GM12878 (cell line): ENCODE results near the gene RBP3. TPM values are rescaled to one million over a fixed set of nuclear protein-coding genes. Genes with fewer than 3 reads are reported as not detected.

Source experiments
- ATAC-seq: fragments of 200-7000 bp; cut with Tn5 transposase; 3 replicates; pipeline ENCODE4 v1.9.1; 2020; ENCODE audit warnings: mild to moderate bottlenecking, moderate library complexity
- BruUV-seq: library from RNA; stranded (reverse); fragments of 400-500 nt; replicated peaks from 2 replicates; lab custom pipeline; 2021; lab: Mats Ljungman, UMichigan
- CTCF ChIA-PET: fragments of 300-600 bp; sonication (Branson Sonifier 250); formaldehyde crosslinking; extraction: SDS; loops from one replicate; lab custom pipeline; 2021; ENCODE audit warnings: inconsistent platforms; lab: Yijun Ruan, JAX
- POLR2A ChIA-PET: fragments of 350-600 bp; formaldehyde crosslinking; extraction: SDS; loops from one replicate; lab custom pipeline; 2021; ENCODE audit warnings: inconsistent platforms; lab: Charles Lee
- RAD21 ChIA-PET: fragments of 300-600 bp; sonication (Branson Sonifier 250); formaldehyde crosslinking; loops from one replicate; lab custom pipeline; 2023; ENCODE audit warnings: antibody characterized with exemption; ENCODE audit not compliant: unreplicated experiment; lab: Charles Lee
- SMC1A ChIA-PET: fragments of 300-600 bp; sonication (Branson Sonifier 250); formaldehyde crosslinking; loops from one replicate; lab custom pipeline; 2023; ENCODE audit not compliant: unreplicated experiment, uncharacterized antibody; lab: Charles Lee
- DNase-seq: peaks from one replicate; pipeline ENCODE4 v3.0.0-alpha.2; 2011; ENCODE audit warnings: low read depth, low spot score
- FAIRE-seq: peaks from 3 replicates; lab custom pipeline; 2011; peaks lifted over from hg19 to GRCh38; lab: Jason Lieb, UNC
- H2AFZ ChIP-seq: 2 replicates; pipeline ENCODE4 v1.6.0; 2011; ENCODE audit warnings: low read depth, low read length, control low read depth; ENCODE audit not compliant: control insufficient read depth
- H3K27ac ChIP-seq: 2 replicates; pipeline ENCODE4 v1.5.1; 2011; ENCODE audit warnings: control low read depth; ENCODE audit not compliant: control insufficient read depth, insufficient read depth
- H3K27me3 ChIP-seq, 2 experiments: replicated peaks in 1 of 2; 2 replicates each; pipeline versions ENCODE4 v1.6.0 to v1.6.1; 2011; ENCODE audit warnings: low read length in 1 of 2; ENCODE audit not compliant: control insufficient read depth in 2 of 2, insufficient read depth in 2 of 2
- H3K36me3 ChIP-seq, 2 experiments: 2 replicates each; pipeline ENCODE4 v1.5.1; 2011; ENCODE audit warnings: low read length in 1 of 2; ENCODE audit not compliant: control insufficient read depth in 2 of 2, insufficient read depth in 2 of 2
- H3K4me1 ChIP-seq: 2 replicates; pipeline ENCODE4 v1.6.1; 2011; ENCODE audit warnings: mild to moderate bottlenecking, low read length, moderate library complexity, mixed read lengths; ENCODE audit not compliant: control insufficient read depth, insufficient read depth
- H3K4me2 ChIP-seq: 2 replicates; pipeline ENCODE4 v1.6.0; 2011; ENCODE audit warnings: control low read depth; ENCODE audit not compliant: control insufficient read depth, insufficient read depth
- H3K4me3 ChIP-seq: fragments of 200-600 bp; sonication (generic); 2 replicates; pipeline ENCODE4 v1.5.1; 2016
- H3K79me2 ChIP-seq: 2 replicates; pipeline ENCODE4 v1.6.0; 2011; ENCODE audit warnings: low read length; ENCODE audit not compliant: control insufficient read depth, insufficient read depth
- H3K9ac ChIP-seq: 2 replicates; pipeline ENCODE4 v1.8.0; 2011; ENCODE audit warnings: low read length, control low read depth, mixed read lengths; ENCODE audit not compliant: control insufficient read depth, insufficient read depth
- H3K9me3 ChIP-seq: replicated peaks from 3 replicates; pipeline ENCODE4 v1.5.1; 2011; ENCODE audit warnings: mild to moderate bottlenecking, low read length; ENCODE audit not compliant: control insufficient read depth, insufficient read depth
- H4K20me1 ChIP-seq: 2 replicates; pipeline ENCODE4 v1.6.0; 2011; ENCODE audit not compliant: control insufficient read depth, insufficient read depth
- BACH1 ChIP-seq: fragments of 450-650 bp; IDR thresholded peaks from 2 replicates; pipeline ENCODE4 v1.6.1; 2017; ENCODE audit warnings: mild to moderate bottlenecking, borderline replicate concordance
- MTA2 ChIP-seq: fragments of 450-650 bp; IDR thresholded peaks from 2 replicates; pipeline ENCODE4 v1.6.1; 2016; ENCODE audit warnings: low read depth, mild to moderate bottlenecking, moderate library complexity
- MTA3 ChIP-seq: IDR thresholded peaks from 2 replicates; pipeline ENCODE4 v1.6.1; 2012; ENCODE audit warnings: low read length, inconsistent platforms, borderline replicate concordance
- NFIC ChIP-seq: IDR thresholded peaks from 2 replicates; pipeline ENCODE4 v1.6.1; 2012; ENCODE audit warnings: low read depth, mild to moderate bottlenecking, inconsistent platforms, low read length, moderate library complexity
- NR2C2 ChIP-seq: IDR thresholded peaks from 2 replicates; pipeline ENCODE4 v1.6.1; 2011; ENCODE audit warnings: borderline replicate concordance, low read depth; ENCODE audit not compliant: control insufficient read depth, insufficient read length
- RCOR1 ChIP-seq: conservative IDR thresholded peaks from 2 replicates; pipeline ENCODE4 v1.6.1; 2012; ENCODE audit warnings: low read depth, low read length, improper control_type of control experiment
- TARDBP ChIP-seq: IDR thresholded peaks from 2 replicates; pipeline ENCODE4 v1.6.1; 2016; ENCODE audit warnings: borderline replicate concordance
- ZZZ3 ChIP-seq: IDR thresholded peaks from 2 replicates; pipeline ENCODE4 v1.6.1; 2011; ENCODE audit warnings: low read depth; ENCODE audit not compliant: control insufficient read depth, insufficient read length
- WGBS: methylation state at CpG from one replicate; pipeline ENCODE4 v1.1.6; 2016; ENCODE audit warnings: low lambda C conversion rate; ENCODE audit not compliant: insufficient replicate concordance, insufficient coverage; ENCODE audit errors: missing lambda C conversion rate; 5-methylcytosine and 5-hydroxymethylcytosine counted together
- in situ Hi-C: fragments of 300-500 bp; cut with MboI; formaldehyde crosslinking; loops from 9 replicates; pipeline ENCODE4 v1.14.3; 2018; ENCODE audit warnings: mixed read lengths
- intact Hi-C: fragments of 100-400 bp; cut with micrococcal nuclease; formaldehyde crosslinking; loops from one replicate; pipeline ENCODE4 v1.14.2; 2022; ENCODE audit not compliant: unreplicated experiment
- polyA plus RNA-seq, 11 experiments: library from polyadenylated mRNA; depleted of rRNA in 4 of 11; unstranded in 6 of 11; stranded (reverse) in 5 of 11; fragments of >200 nt; fragmentation: Nextera tagmentation in 4 of 11; fragmentation: Illumina TruSeq in 1 of 11; extraction: Ambion mirVana in 4 of 11; extraction: Trizol in 1 of 11; gene quantifications; 1 replicate in 1 of 11; 2 replicates in 10 of 11; pipeline versions ENCODE4 v1.2.1 to v1.2.3, GENCODE V29; 2011 to 2016; ENCODE audit warnings: inconsistent platforms in 2 of 11, missing spikeins in 2 of 11, low read depth in 1 of 11
- total RNA-seq, 4 experiments: library from RNA; depleted of rRNA in 3 of 4; stranded (reverse); fragments of >200 nt in 3 of 4; fragmentation: Illumina TruSeq in 1 of 4; extraction: Trizol in 1 of 4; gene quantifications; 2 replicates each; pipeline versions ENCODE4 v1.2.1 to v1.2.3, GENCODE V29; 2013 to 2021
- TF ChIP-seq, protein P1 (sequence below): fragments of 450-650 bp; formaldehyde crosslinking; IDR thresholded peaks from 2 replicates; pipeline ENCODE4 v1.5.0; 2022; ENCODE audit warnings: mild to moderate bottlenecking, missing genetic modification characterization
- TF ChIP-seq, protein P2 (sequence below): IDR thresholded peaks from 2 replicates; pipeline ENCODE4 v1.6.1; 2011; ENCODE audit warnings: borderline replicate concordance, low read depth, mild to moderate bottlenecking, moderate library complexity, low read length; ENCODE audit not compliant: insufficient read depth, poor library complexity, severe bottlenecking
- TF ChIP-seq, protein P3 (sequence below): IDR thresholded peaks from 2 replicates; pipeline ENCODE4 v1.6.1; 2012; ENCODE audit warnings: low read depth, low read length, improper control_type of control experiment

Gene RBP3
- total and polyA plus RNA-seq, 10 of the 15 experiments (the other 5 are each of a cell fraction or from before 2014, with no cell fraction given): not detected

DNA sequence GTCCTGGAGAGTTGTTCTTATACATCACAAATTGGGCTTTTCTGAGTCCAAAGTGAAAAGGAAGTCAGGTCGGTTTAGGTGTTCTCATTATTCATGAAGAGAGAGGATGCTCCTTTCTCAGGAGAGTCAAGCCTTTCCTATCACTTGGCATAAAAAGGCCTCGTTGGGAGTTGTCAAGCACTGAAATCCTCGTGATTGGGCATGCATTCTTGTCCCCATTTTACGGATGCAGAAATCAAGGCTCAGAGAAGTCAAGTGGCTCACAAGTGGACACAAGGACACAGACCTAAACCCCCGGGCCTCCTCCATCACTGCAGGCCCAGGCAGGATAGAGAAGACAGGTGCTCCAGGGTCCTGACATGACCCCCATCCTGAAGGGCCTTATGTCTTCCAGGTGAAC, 8.5 kb downstream of the RBP3 start (continued):
- TF ChIP-seq, protein P1, sequence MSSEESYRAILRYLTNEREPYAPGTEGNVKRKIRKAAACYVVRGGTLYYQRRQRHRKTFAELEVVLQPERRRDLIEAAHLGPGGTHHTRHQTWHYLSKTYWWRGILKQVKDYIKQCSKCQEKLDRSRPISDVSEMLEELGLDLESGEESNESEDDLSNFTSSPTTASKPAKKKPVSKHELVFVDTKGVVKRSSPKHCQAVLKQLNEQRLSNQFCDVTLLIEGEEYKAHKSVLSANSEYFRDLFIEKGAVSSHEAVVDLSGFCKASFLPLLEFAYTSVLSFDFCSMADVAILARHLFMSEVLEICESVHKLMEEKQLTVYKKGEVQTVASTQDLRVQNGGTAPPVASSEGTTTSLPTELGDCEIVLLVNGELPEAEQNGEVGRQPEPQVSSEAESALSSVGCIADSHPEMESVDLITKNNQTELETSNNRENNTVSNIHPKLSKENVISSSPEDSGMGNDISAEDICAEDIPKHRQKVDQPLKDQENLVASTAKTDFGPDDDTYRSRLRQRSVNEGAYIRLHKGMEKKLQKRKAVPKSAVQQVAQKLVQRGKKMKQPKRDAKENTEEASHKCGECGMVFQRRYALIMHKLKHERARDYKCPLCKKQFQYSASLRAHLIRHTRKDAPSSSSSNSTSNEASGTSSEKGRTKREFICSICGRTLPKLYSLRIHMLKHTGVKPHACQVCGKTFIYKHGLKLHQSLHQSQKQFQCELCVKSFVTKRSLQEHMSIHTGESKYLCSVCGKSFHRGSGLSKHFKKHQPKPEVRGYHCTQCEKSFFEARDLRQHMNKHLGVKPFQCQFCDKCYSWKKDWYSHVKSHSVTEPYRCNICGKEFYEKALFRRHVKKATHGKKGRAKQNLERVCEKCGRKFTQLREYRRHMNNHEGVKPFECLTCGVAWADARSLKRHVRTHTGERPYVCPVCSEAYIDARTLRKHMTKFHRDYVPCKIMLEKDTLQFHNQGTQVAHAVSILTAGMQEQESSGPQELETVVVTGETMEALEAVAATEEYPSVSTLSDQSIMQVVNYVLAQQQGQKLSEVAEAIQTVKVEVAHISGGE: no peak
- TF ChIP-seq ZZZ3: no peak
- TF ChIP-seq, protein P2, sequence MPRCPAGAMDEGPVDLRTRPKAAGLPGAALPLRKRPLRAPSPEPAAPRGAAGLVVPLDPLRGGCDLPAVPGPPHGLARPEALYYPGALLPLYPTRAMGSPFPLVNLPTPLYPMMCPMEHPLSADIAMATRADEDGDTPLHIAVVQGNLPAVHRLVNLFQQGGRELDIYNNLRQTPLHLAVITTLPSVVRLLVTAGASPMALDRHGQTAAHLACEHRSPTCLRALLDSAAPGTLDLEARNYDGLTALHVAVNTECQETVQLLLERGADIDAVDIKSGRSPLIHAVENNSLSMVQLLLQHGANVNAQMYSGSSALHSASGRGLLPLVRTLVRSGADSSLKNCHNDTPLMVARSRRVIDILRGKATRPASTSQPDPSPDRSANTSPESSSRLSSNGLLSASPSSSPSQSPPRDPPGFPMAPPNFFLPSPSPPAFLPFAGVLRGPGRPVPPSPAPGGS: no peak
- no peak for TF ChIP-seq NFIC
- TF ChIP-seq NR2C2: no peak
- TF ChIP-seq RCOR1: no peak
- no peak for TF ChIP-seq MTA3
- TF ChIP-seq TARDBP: no peak

DNA sequence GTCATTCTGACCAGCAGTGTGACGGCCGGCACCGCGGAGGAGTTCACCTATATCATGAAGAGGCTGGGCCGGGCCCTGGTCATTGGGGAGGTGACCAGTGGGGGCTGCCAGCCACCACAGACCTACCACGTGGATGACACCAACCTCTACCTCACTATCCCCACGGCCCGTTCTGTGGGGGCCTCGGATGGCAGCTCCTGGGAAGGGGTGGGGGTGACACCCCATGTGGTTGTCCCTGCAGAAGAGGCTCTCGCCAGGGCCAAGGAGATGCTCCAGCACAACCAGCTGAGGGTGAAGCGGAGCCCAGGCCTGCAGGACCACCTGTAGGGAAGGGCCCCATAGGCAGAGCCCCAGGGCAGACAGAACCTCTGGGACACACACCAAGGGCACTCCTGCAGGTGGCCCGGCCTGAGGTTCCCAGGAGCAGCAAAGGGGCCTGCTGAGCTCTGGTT, 9.0 kb downstream of the RBP3 start:
- intact Hi-C loops: no loop called here
- no peak for ATAC-seq
- Histone ChIP-seq H2AFZ (no peak overlapping the region), H3K9ac (no peak overlapping the region), H3K4me1 (no peaks in the 10 kb centered on the region), H3K9me3 (no peaks in the 10 kb centered on the region), H3K36me3 (no peaks in the 10 kb centered on the region), H3K4me2 (no peak overlapping the region), H4K20me1 (no peaks in the 10 kb centered on the region), H3K4me3 (no peak overlapping the region)
- FAIRE-seq: no peak
- WGBS: 54% methylated on average over 12 of the region's 12 CpGs
- ChIA-PET RAD21 (no interaction called here), POLR2A (no interaction called here), SMC1A (no interaction called here), CTCF (interaction anchor here (0.9 kb wide), 1 partner anchor 9 kb away, joined by 3 read pairs; no protein-coding TSS in a partner anchor)
- BruUV-seq: no TSS peak
- TF ChIP-seq MTA2: no peak
- TF ChIP-seq BACH1: no peak
- TF ChIP-seq, protein P3, sequence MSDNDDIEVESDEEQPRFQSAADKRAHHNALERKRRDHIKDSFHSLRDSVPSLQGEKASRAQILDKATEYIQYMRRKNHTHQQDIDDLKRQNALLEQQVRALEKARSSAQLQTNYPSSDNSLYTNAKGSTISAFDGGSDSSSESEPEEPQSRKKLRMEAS: no peak
- TF ChIP-seq, all 136 proteins: peak for 0
- H3K27me3 ChIP-seq: no peaks in the 10 kb centered on the region; a peak in 1 of 4 replicates
- H3K79me2 ChIP-seq: no peaks in the 10 kb centered on the region
- DNase-seq: no peak
- in situ Hi-C loops: no loop called here
- H3K27ac ChIP-seq: no peak overlapping the region
